Left lung (tissue), 10 donors: ENCODE data around the gene SHMT2. TPM values are rescaled to one million over a fixed set of nuclear protein-coding genes. Genes with fewer than 3 reads are reported as not detected.
A peak's percentile ranks its signal among the peaks of the same experiment; 100 is the strongest.
"Not testable (repeated sequence)": the region's sequence is repeated elsewhere in the genome, so short reads cannot be mapped to it uniquely, and the experiment has no call there.

Experiments
- ATAC-seq: fragments of 200-7000 bp; cut with Tn5 transposase; one replicate; pipeline ENCODE4 v1.9.1; 2020; ENCODE audit warnings: moderate library complexity
- DNase-seq, 4 donors: peaks; one replicate each; pipeline ENCODE4 v3.0.0-alpha.2; 2013 to 2020
- H3K27ac ChIP-seq, 2 donors: fragments of 200-600 bp; sonication (generic) in 1 of 2; one replicate each; pipeline versions ENCODE4 v1.5.0 to v1.8.0; 2020 to 2021
- H3K27me3 ChIP-seq, 2 donors: fragments of 200-600 bp; sonication (generic) in 1 of 2; one replicate each; pipeline versions ENCODE4 v1.5.0 to v1.8.0; 2020 to 2021
- H3K36me3 ChIP-seq, 2 donors: fragments of 200-600 bp; sonication (generic) in 1 of 2; one replicate each; pipeline versions ENCODE4 v1.5.0 to v1.8.0; 2020 to 2021
- H3K4me1 ChIP-seq, 2 donors: fragments of 200-600 bp; one replicate each; pipeline ENCODE4 v1.8.0; 2021
- H3K4me3 ChIP-seq, 2 donors: fragments of 200-600 bp; sonication (generic) in 1 of 2; one replicate each; pipeline versions ENCODE4 v1.5.0 to v1.8.0; 2020 to 2021; ENCODE audit warnings: mild to moderate bottlenecking in 1 of 2
- H3K9me3 ChIP-seq, 2 donors: fragments of 200-600 bp; sonication (generic) in 1 of 2; one replicate each; pipeline versions ENCODE4 v1.5.0 to v1.8.0; 2020 to 2021
- intact Hi-C, 2 donors: fragments of 100-400 bp; cut with DNase I; formaldehyde crosslinking; loops; one replicate each; pipeline versions ENCODE4 v1.11.2 to v1.14.2; 2022
- microRNA-seq, 2 donors: library from miRNA; unstranded; fragments of <30 nt; microRNA quantifications; one replicate each; pipeline ENCODE4, GENCODE V29; 2019
- polyA plus RNA-seq, 6 donors: library from polyadenylated mRNA; unstranded; fragments of 120-200 nt; gene quantifications; one replicate each; pipeline ENCODE4 v1.2.1, GENCODE V29; 2013; ENCODE audit not compliant: insufficient read length in 6 of 6
- total RNA-seq, 2 donors: library from RNA; stranded (reverse); fragmentation: NEBNext Ultra II Directional; extraction: Animal tissue kit (Norgen Biotek cat#: 25700); gene quantifications; one replicate each; pipeline ENCODE4 v1.2.1, GENCODE V29; 2021
- TF ChIP-seq, protein P1 (sequence below), 2 donors: fragments of 200-600 bp; sonication (generic) in 1 of 2; IDR thresholded peaks; one replicate each; pipeline versions ENCODE4 v1.5.0 to v1.8.0; 2021; ENCODE audit warnings: antibody characterized with exemption in 2 of 2
- donor health status: DM: no; HTN: yes; CAD: no.
- donor health status: DM: no; HTN: no; CAD: no.

SHMT2 gene
- total and polyA plus RNA-seq, 8 donors, result 64.7 to 116 (median 75.6) TPM

- Histone ChIP-seq H3K9me3 (no peaks in the 10 kb centered on the region), H3K4me3 (no peak overlapping the region), H3K27me3 (no peaks in the 10 kb centered on the region), H3K27ac (no peak overlapping the region), H3K36me3 (peaks cover 0 to 91% of the 10 kb centered on the region in 2 donors), H3K4me1 (peaks cover 3 to 9% of the 10 kb centered on the region in 2 donors)
- DNase-seq (no peak), ATAC-seq (no peak)
- TF ChIP-seq, protein P1, sequence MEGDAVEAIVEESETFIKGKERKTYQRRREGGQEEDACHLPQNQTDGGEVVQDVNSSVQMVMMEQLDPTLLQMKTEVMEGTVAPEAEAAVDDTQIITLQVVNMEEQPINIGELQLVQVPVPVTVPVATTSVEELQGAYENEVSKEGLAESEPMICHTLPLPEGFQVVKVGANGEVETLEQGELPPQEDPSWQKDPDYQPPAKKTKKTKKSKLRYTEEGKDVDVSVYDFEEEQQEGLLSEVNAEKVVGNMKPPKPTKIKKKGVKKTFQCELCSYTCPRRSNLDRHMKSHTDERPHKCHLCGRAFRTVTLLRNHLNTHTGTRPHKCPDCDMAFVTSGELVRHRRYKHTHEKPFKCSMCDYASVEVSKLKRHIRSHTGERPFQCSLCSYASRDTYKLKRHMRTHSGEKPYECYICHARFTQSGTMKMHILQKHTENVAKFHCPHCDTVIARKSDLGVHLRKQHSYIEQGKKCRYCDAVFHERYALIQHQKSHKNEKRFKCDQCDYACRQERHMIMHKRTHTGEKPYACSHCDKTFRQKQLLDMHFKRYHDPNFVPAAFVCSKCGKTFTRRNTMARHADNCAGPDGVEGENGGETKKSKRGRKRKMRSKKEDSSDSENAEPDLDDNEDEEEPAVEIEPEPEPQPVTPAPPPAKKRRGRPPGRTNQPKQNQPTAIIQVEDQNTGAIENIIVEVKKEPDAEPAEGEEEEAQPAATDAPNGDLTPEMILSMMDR (IDR thresholded peaks at IDR 0.05), result no peak
- intact Hi-C loops, result no loop called here
Measured at GRCh38 chr12:57278465-57279381, 49.2 kb downstream of the SHMT2 start.

GRCh38 chr12:57280211-57281062, 50.9 kb downstream of the SHMT2 start:
- intact Hi-C loops, result no loop called here
- Histone ChIP-seq H3K27me3 (no peaks in the 10 kb centered on the region), H3K27ac (peak overlapping the region; percentile 34 to 37), H3K4me3 (no peak overlapping the region), H3K4me1 (peaks cover 3 to 9% of the 10 kb centered on the region in 2 donors), H3K36me3 (peaks cover 0 to 93% of the 10 kb centered on the region in 2 donors), H3K9me3 (no peaks in the 10 kb centered on the region)
- DNase-seq (peak in 1 of 4 donors; percentile 61), ATAC-seq (peak; percentile 93)
- TF ChIP-seq, protein P1 (IDR thresholded peaks at IDR 0.05), result no peak

- peaks cover 0 to 91% of the 10 kb centered on the region in 2 donors for H3K36me3 ChIP-seq
- H3K27me3 ChIP-seq, H3K4me1 ChIP-seq, DNase-seq, H3K9me3 ChIP-seq, ATAC-seq, intact Hi-C loops, H3K4me3 ChIP-seq, H3K27ac ChIP-seq: not testable (repeated sequence)
Measured at GRCh38 chr12:57282073-57282472, 52.6 kb downstream of the SHMT2 start.

Small RNAs within 50 kb of the gene (microRNA-seq; reads per million reads assigned to microRNA genes)
- 5.1 to 5.5 reads per million in 2 donors for gene MIR1228

Other genes starting within 250 kb of the SHMT2 start
- 1 to 10 TPM; 3.8 to 6.1 TPM for gene ZBTB39, start 223.2 kb upstream of the SHMT2 start, total RNA-seq
- gene ZBTB39, start 223.2 kb upstream of the SHMT2 start, polyA plus RNA-seq, result 10 to 100 TPM in 5 of 6 donors, 1 to 10 TPM in 1; 9.0 to 12.4 (median 11.5) TPM
- gene TAC3, start 213.2 kb upstream of the SHMT2 start, total RNA-seq, result not detected
- 1 to 10 TPM in 1 of 6 donors, under 1 TPM in 5; 0.31 to 1.1 (median 0.73) TPM for gene TAC3, start 213.2 kb upstream of the SHMT2 start, polyA plus RNA-seq
- under 1 TPM; 0.26 to 0.29 TPM for gene MYO1A, start 179.6 kb upstream of the SHMT2 start, total RNA-seq
- gene MYO1A, start 179.6 kb upstream of the SHMT2 start, polyA plus RNA-seq, result under 1 TPM in 4 of 6 donors, not detected in 2; 0.07 to 0.23 (median 0.13) TPM
- gene NEMP1, start 150.9 kb upstream of the SHMT2 start, total RNA-seq, result 10 to 100 TPM; 16.4 to 17.9 TPM
- 10 to 100 TPM; 21.5 to 29.2 (median 28.0) TPM for gene NEMP1, start 150.9 kb upstream of the SHMT2 start, polyA plus RNA-seq
- 10 to 100 TPM; 28.4 to 40.1 TPM for gene NAB2, start 140.6 kb upstream of the SHMT2 start, total RNA-seq
- gene NAB2, start 140.6 kb upstream of the SHMT2 start, polyA plus RNA-seq, result 10 to 100 TPM; 38.4 to 52.0 (median 45.7) TPM
- 100 to 1,000 TPM; 200 to 237 TPM for gene STAT6, start 118.3 kb upstream of the SHMT2 start, total RNA-seq
- gene STAT6, start 118.3 kb upstream of the SHMT2 start, polyA plus RNA-seq, result 100 to 1,000 TPM; 137 to 173 (median 162) TPM
- gene LRP1, start 101.2 kb upstream of the SHMT2 start, total RNA-seq, result 100 to 1,000 TPM; 228 to 325 TPM
- gene LRP1, start 101.2 kb upstream of the SHMT2 start, polyA plus RNA-seq, result 100 to 1,000 TPM; 108 to 149 (median 131) TPM
- gene LRP1-AS, start 82.1 kb upstream of the SHMT2 start, total RNA-seq, result not detected
- 1 to 10 TPM in 1 of 6 donors, under 1 TPM in 4, not detected in 1; 0.24 to 1.0 (median 0.69) TPM for gene LRP1-AS, start 82.1 kb upstream of the SHMT2 start, polyA plus RNA-seq
- gene NXPH4, start 12.9 kb upstream of the SHMT2 start, total RNA-seq, result 1 to 10 TPM in 1 of 2 donors, under 1 TPM in 1; 0.93 to 1.0 TPM
- 1 to 10 TPM in 4 of 6 donors, under 1 TPM in 2; 0.67 to 1.7 (median 1.4) TPM for gene NXPH4, start 12.9 kb upstream of the SHMT2 start, polyA plus RNA-seq
- gene STAC3, start 21.5 kb downstream of the SHMT2 start, total RNA-seq, result 1 to 10 TPM; 3.4 to 5.0 TPM
- gene STAC3, start 21.5 kb downstream of the SHMT2 start, polyA plus RNA-seq, result 1 to 10 TPM; 2.9 to 5.1 (median 3.4) TPM
- 10 to 100 TPM; 52.4 to 62.5 TPM for gene R3HDM2, start 201.3 kb downstream of the SHMT2 start, total RNA-seq
- 10 to 100 TPM; 66.5 to 92.3 (median 83.8) TPM for gene R3HDM2, start 201.3 kb downstream of the SHMT2 start, polyA plus RNA-seq
- not detected for gene INHBC, start 205.1 kb downstream of the SHMT2 start, total RNA-seq
- gene INHBC, start 205.1 kb downstream of the SHMT2 start, polyA plus RNA-seq, result under 1 TPM in 5 of 6 donors, not detected in 1; 0.16 to 0.29 (median 0.24) TPM
- gene INHBE, start 225.6 kb downstream of the SHMT2 start, total RNA-seq, result under 1 TPM in 1 of 2 donors, not detected in 1; 0.52 TPM
- 1 to 10 TPM in 2 of 6 donors, under 1 TPM in 4; 0.58 to 1.4 (median 0.78) TPM for gene INHBE, start 225.6 kb downstream of the SHMT2 start, polyA plus RNA-seq
- 1 to 10 TPM; 1.9 to 7.2 TPM for gene GLI1, start 230.1 kb downstream of the SHMT2 start, total RNA-seq
- 10 to 100 TPM; 27.7 to 38.3 (median 33.0) TPM for gene GLI1, start 230.1 kb downstream of the SHMT2 start, polyA plus RNA-seq